HEK293 (cell line): ENCODE results near the gene TLK1.

Experiments used
- ATF2 ChIP-seq: fragments of 450-650 bp; formaldehyde crosslinking; IDR thresholded peaks from 2 replicates; pipeline ENCODE4 v1.5.1; 2016; ENCODE audit warnings: missing biosample characterization, missing genetic modification characterization, low read depth
- ELK4 ChIP-seq: IDR thresholded peaks from 2 replicates; pipeline ENCODE4 v1.6.1; 2011; ENCODE audit warnings: mild to moderate bottlenecking, low read depth, low read length, borderline replicate concordance
- GLI4 ChIP-seq: fragments of 450-650 bp; formaldehyde crosslinking; IDR thresholded peaks from 2 replicates; pipeline ENCODE4 v1.5.1; 2016; ENCODE audit warnings: missing biosample characterization, missing genetic modification characterization
- INSM2 ChIP-seq: fragments of 450-650 bp; formaldehyde crosslinking; IDR thresholded peaks from 2 replicates; pipeline ENCODE4 v1.5.1; 2016; ENCODE audit warnings: missing biosample characterization, missing genetic modification characterization
- KLF10 ChIP-seq: fragments of 450-650 bp; IDR thresholded peaks from 2 replicates; pipeline ENCODE4 v1.5.1; 2018; ENCODE audit warnings: missing biosample characterization, mild to moderate bottlenecking, missing genetic modification characterization
- MEIS1 ChIP-seq: sonication (generic); formaldehyde crosslinking; IDR thresholded peaks from 2 replicates; pipeline ENCODE4 v1.8.1; 2022; ENCODE audit warnings: missing genetic modification reagents, mild to moderate bottlenecking, borderline replicate concordance
- PBX3 ChIP-seq: sonication (generic); formaldehyde crosslinking; IDR thresholded peaks from 2 replicates; pipeline ENCODE4 v1.8.1; 2022; ENCODE audit warnings: mild to moderate bottlenecking, moderate library complexity, missing genetic modification reagents
- PRDM1 ChIP-seq: fragments of 450-650 bp; formaldehyde crosslinking; IDR thresholded peaks from 2 replicates; pipeline ENCODE4; 2016; ENCODE audit warnings: missing biosample characterization, missing genetic modification characterization
- PRDM6 ChIP-seq: fragments of 450-650 bp; formaldehyde crosslinking; IDR thresholded peaks from 2 replicates; pipeline ENCODE4 v1.5.1; 2017; ENCODE audit warnings: missing biosample characterization, missing genetic modification characterization
- SP2 ChIP-seq: fragments of 450-650 bp; formaldehyde crosslinking; IDR thresholded peaks from 2 replicates; pipeline ENCODE4 v1.5.1; 2016; ENCODE audit warnings: missing biosample characterization, missing genetic modification characterization
- YY1 ChIP-seq: fragments of 450-650 bp; formaldehyde crosslinking; IDR thresholded peaks from 2 replicates; pipeline ENCODE4 v1.5.1; 2018; ENCODE audit warnings: missing biosample characterization, missing genetic modification characterization
- ZEB2 ChIP-seq: fragments of 450-650 bp; formaldehyde crosslinking; IDR thresholded peaks from 2 replicates; pipeline ENCODE4 v1.5.1; 2016; ENCODE audit warnings: missing biosample characterization, missing genetic modification characterization
- ZFP37 ChIP-seq: fragments of 450-650 bp; formaldehyde crosslinking; IDR thresholded peaks from 2 replicates; pipeline ENCODE4 v1.5.1; 2016; ENCODE audit warnings: missing biosample characterization, missing genetic modification characterization
- ZFP69B ChIP-seq: fragments of 450-650 bp; formaldehyde crosslinking; IDR thresholded peaks from 2 replicates; pipeline ENCODE4 v1.5.1; 2016; ENCODE audit warnings: missing biosample characterization, missing genetic modification characterization
- ZNF132 ChIP-seq: fragments of 450-650 bp; formaldehyde crosslinking; IDR thresholded peaks from 2 replicates; pipeline ENCODE4 v1.5.1; 2017; ENCODE audit warnings: missing biosample characterization, missing genetic modification characterization, borderline replicate concordance
- ZNF211 ChIP-seq: fragments of 450-650 bp; formaldehyde crosslinking; IDR thresholded peaks from 2 replicates; pipeline ENCODE4 v1.5.1; 2016; ENCODE audit warnings: low read depth, missing biosample characterization, missing genetic modification characterization
- ZNF274 ChIP-seq, 2 experiments: fragments of 200-500 bp in 1 of 2; fragments of 450-650 bp in 1 of 2; sonication (Bioruptor generic) in 1 of 2; formaldehyde crosslinking in 1 of 2; IDR thresholded peaks; 2 replicates each; pipeline versions ENCODE4 v1.5.1 to v1.6.1; 2014 to 2016; ENCODE audit warnings: borderline replicate concordance in 1 of 2, inconsistent platforms in 1 of 2, low read length in 1 of 2, missing biosample characterization in 1 of 2, missing genetic modification characterization in 1 of 2
- ZNF404 ChIP-seq: fragments of 450-650 bp; formaldehyde crosslinking; IDR thresholded peaks from 2 replicates; pipeline ENCODE4 v1.5.1; 2017; ENCODE audit warnings: missing biosample characterization, missing genetic modification characterization
- ZNF473 ChIP-seq: fragments of 450-650 bp; formaldehyde crosslinking; IDR thresholded peaks from 2 replicates; pipeline ENCODE4 v1.5.1; 2017; ENCODE audit warnings: missing biosample characterization, missing genetic modification characterization
- ZNF530 ChIP-seq: fragments of 450-650 bp; formaldehyde crosslinking; IDR thresholded peaks from 2 replicates; pipeline ENCODE4 v1.5.1; 2016; ENCODE audit warnings: low read depth, missing biosample characterization, missing genetic modification characterization
- ZNF571 ChIP-seq: fragments of 450-650 bp; formaldehyde crosslinking; IDR thresholded peaks from 2 replicates; pipeline ENCODE4 v1.5.0; 2017; ENCODE audit warnings: missing biosample characterization, missing genetic modification characterization
- ZNF624 ChIP-seq: fragments of 450-650 bp; formaldehyde crosslinking; IDR thresholded peaks from 2 replicates; pipeline ENCODE4 v1.5.1; 2017; ENCODE audit warnings: missing biosample characterization, missing genetic modification characterization
- ZNF654 ChIP-seq: fragments of 450-650 bp; formaldehyde crosslinking; IDR thresholded peaks from 2 replicates; pipeline ENCODE4 v1.5.1; 2016; ENCODE audit warnings: low read depth, missing biosample characterization, missing genetic modification characterization
- ZNF658 ChIP-seq: fragments of 450-650 bp; formaldehyde crosslinking; IDR thresholded peaks from 2 replicates; pipeline ENCODE4; 2016; ENCODE audit warnings: missing biosample characterization, missing genetic modification characterization
- ZNF692 ChIP-seq: fragments of 450-650 bp; formaldehyde crosslinking; IDR thresholded peaks from 2 replicates; pipeline ENCODE4 v1.5.1; 2016; ENCODE audit warnings: missing biosample characterization, missing genetic modification characterization
- ZNF76 ChIP-seq: fragments of 450-650 bp; formaldehyde crosslinking; IDR thresholded peaks from 2 replicates; pipeline ENCODE4; 2016; ENCODE audit warnings: low read depth, missing biosample characterization, missing genetic modification characterization, borderline replicate concordance
- ZSCAN18 ChIP-seq: fragments of 450-650 bp; formaldehyde crosslinking; IDR thresholded peaks from 2 replicates; pipeline ENCODE4 v1.5.1; 2016; ENCODE audit warnings: missing biosample characterization, missing genetic modification characterization
- ZSCAN30 ChIP-seq: fragments of 450-650 bp; IDR thresholded peaks from 2 replicates; pipeline ENCODE4 v1.5.1; 2018; ENCODE audit warnings: missing biosample characterization, mild to moderate bottlenecking, missing genetic modification characterization, moderate library complexity

Gene TLK1

GRCh38 chr2:171160119-171160955, at the start of gene TLK1 (continued):
- TF ChIP-seq ELK4 (no peak), ZNF530 (tag by site-specific recombination) (no peak), ZNF211 (no peak), ZFP37 (tag by site-specific recombination) (0 out of 2 replicates have a peak, but pooled peaks have one; percentile 21), ZNF692 (tag by site-specific recombination) (peak; percentile 32; the same call in 1 of the 2 replicates), ZFP69B (tag by site-specific recombination) (no peak), ZSCAN30 (tag by site-specific recombination) (0 out of 2 replicates have a peak, but pooled peaks have one; percentile 28), ZNF274 (IDR thresholded peaks at IDR 0.05; ENCODE audit: low read length) (no peak), ZNF274 (tag by site-specific recombination; IDR thresholded peaks at IDR 0.05; ENCODE audit: borderline replicate concordance) (no peak), ZNF654 (tag by site-specific recombination) (no peak), ZNF571 (tag by site-specific recombination) (no peak), ZEB2 (peak; percentile 71), INSM2 (tag by site-specific recombination) (no peak), MEIS1 (CRISPR knock-in tag) (no peak), ZNF624 (tag by site-specific recombination) (no peak), KLF10 (tag by site-specific recombination) (no peak; the same call in 1 of the 2 replicates), ZNF473 (tag by site-specific recombination) (no peak), PRDM1 (tag by site-specific recombination) (no peak), ZSCAN18 (tag by site-specific recombination) (no peak), ZNF658 (tag by site-specific recombination) (no peak), ZNF76 (peak; percentile 50; the same call in 1 of the 2 replicates), ZNF132 (tag by site-specific recombination) (no peak), PBX3 (CRISPR knock-in tag) (0 out of 2 replicates have a peak, but pooled peaks have one; percentile 49), PRDM6 (no peak), ZNF404 (tag by site-specific recombination) (no peak), YY1 (tag by site-specific recombination) (peak; percentile 80), GLI4 (tag by site-specific recombination) (no peak), SP2 (peak; percentile 65), ATF2 (tag by site-specific recombination) (no peak)
